Caco-2 (cell line): Measurements from ENCODE around the gene PGS1. TPM values are rescaled to one million over a fixed set of nuclear protein-coding genes. Genes with fewer than 3 reads are reported as not detected.
A peak's percentile ranks its signal among the peaks of the same experiment; 100 is the strongest.

Experiments used
- BruUV-seq: library from RNA; stranded (reverse); fragments of 400-500 nt; replicated peaks from 2 replicates; lab custom pipeline; 2021; lab: Mats Ljungman, UMichigan
- CTCF ChIA-PET: fragments of 300-600 bp; sonication (Branson Sonifier 250); formaldehyde crosslinking; loops from one replicate; lab custom pipeline; 2022; ENCODE audit warnings: antibody characterized with exemption; lab: Charles Lee
- POLR2A ChIA-PET: fragments of 300-600 bp; sonication (Branson Sonifier 250); formaldehyde crosslinking; loops from one replicate; lab custom pipeline; 2022; ENCODE audit warnings: antibody characterized with exemption; lab: Charles Lee
- DNase-seq, 2 experiments: peaks; one replicate each; pipeline versions ENCODE4 v3.0.0 to v3.0.0-alpha.2; 2020 to 2022
- H3K27me3 ChIP-seq: replicated peaks from 2 replicates; pipeline ENCODE4 v1.6.0; 2011; ENCODE audit warnings: low read length; ENCODE audit not compliant: control insufficient read depth, insufficient read depth
- H3K36me3 ChIP-seq: 2 replicates; pipeline ENCODE4 v1.5.1; 2011; ENCODE audit warnings: low read length; ENCODE audit not compliant: control insufficient read depth, insufficient read depth
- H3K4me1 ChIP-seq: fragments of 250-450 bp; sonication (Bioruptor Pico); 2 replicates; pipeline ENCODE4 v1.5.1; 2020; ENCODE audit warnings: mild to moderate bottlenecking
- H3K4me3 ChIP-seq: 2 replicates; pipeline ENCODE4 v1.5.1; 2011; ENCODE audit warnings: low read depth, mild to moderate bottlenecking, control low read depth, low read length
- H3K9me3 ChIP-seq: fragments of 250-450 bp; sonication (Bioruptor Pico); 2 replicates; pipeline ENCODE4 v1.5.1; 2020; ENCODE audit warnings: mild to moderate bottlenecking, moderate library complexity
- H3K27ac Mint-ChIP-seq: one replicate; pipeline ENCODE4 v1.8.0; 2022; ENCODE audit warnings: mixed read lengths; ENCODE audit not compliant: unreplicated experiment
- H3K27me3 Mint-ChIP-seq: one replicate; pipeline ENCODE4 v1.8.0; 2022; ENCODE audit warnings: mixed read lengths; ENCODE audit not compliant: insufficient read depth, unreplicated experiment
- H3K36me3 Mint-ChIP-seq: one replicate; pipeline ENCODE4 v1.8.0; 2022; ENCODE audit warnings: mild to moderate bottlenecking, mixed read lengths; ENCODE audit not compliant: insufficient read depth, unreplicated experiment
- H3K4me1 Mint-ChIP-seq: one replicate; pipeline ENCODE4 v1.8.0; 2022; ENCODE audit warnings: low read depth, mixed read lengths; ENCODE audit not compliant: unreplicated experiment
- H3K4me3 Mint-ChIP-seq: one replicate; pipeline ENCODE4 v1.8.0; 2022; ENCODE audit warnings: mild to moderate bottlenecking, moderate library complexity, mixed read lengths; ENCODE audit not compliant: unreplicated experiment
- H3K9me3 Mint-ChIP-seq: one replicate; pipeline ENCODE4 v1.8.0; 2022; ENCODE audit warnings: mixed read lengths; ENCODE audit not compliant: unreplicated experiment
- intact Hi-C: fragments of 100-400 bp; cut with micrococcal nuclease; formaldehyde crosslinking; loops from one replicate; pipeline ENCODE4 v1.10.0; 2022; ENCODE audit not compliant: unreplicated experiment
- total RNA-seq: library from RNA; stranded (reverse); gene quantifications from 2 replicates; pipeline ENCODE4 v1.2.3, GENCODE V29; 2022
- TF ChIP-seq, protein P1 (sequence below), 2 experiments: fragments of 200-600 bp in 1 of 2; IDR thresholded peaks; 1 replicate in 1 of 2; 2 replicates in 1 of 2; pipeline versions ENCODE4 v1.5.1 to v1.8.0; 2011 to 2022; ENCODE audit warnings: antibody characterized with exemption in 1 of 2, control low read depth in 1 of 2, inconsistent platforms in 1 of 2, low read depth in 1 of 2, low read length in 1 of 2, mild to moderate bottlenecking in 1 of 2, moderate library complexity in 1 of 2; ENCODE audit not compliant: insufficient read depth in 1 of 2, severe bottlenecking in 1 of 2, unreplicated experiment in 1 of 2

Gene PGS1
- total RNA-seq, 1 experiment from 2014 or later: 54.1 TPM

DNA sequence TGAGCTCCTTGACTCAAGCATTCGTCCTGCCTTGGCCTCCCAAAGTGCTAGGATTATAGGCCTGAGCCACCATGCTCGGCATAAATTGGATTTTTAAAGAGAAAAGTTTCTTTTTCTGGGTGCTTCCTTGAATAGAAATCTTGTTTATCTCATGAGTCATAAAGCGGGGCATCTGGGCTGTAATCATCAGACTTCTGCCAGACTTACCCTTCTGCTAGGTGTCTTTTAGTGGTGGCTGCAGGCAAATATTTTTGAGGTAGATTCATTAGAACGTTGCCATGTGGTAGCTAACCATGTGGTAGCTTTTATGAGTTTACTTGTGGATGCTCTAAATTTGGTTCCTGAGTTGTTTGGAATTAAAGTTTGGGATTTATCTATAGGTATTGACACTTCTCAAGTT is 13.4 kb downstream of the PGS1 start:
- H3K36me3 Mint-ChIP-seq: peaks cover 76% of the 10 kb centered on the region
- Histone ChIP-seq H3K4me1 (peaks cover 47% of the 10 kb centered on the region), H3K9me3 (no peaks in the 10 kb centered on the region), H3K27me3 (no peaks in the 10 kb centered on the region), H3K36me3 (peaks cover 4% of the 10 kb centered on the region), H3K4me3 (no peak overlapping the region)
- H3K27ac Mint-ChIP-seq: peak overlapping the region; percentile 24
- intact Hi-C loops: no loop called here
- no peak for DNase-seq
- H3K27me3 Mint-ChIP-seq: no peaks in the 10 kb centered on the region
- H3K9me3 Mint-ChIP-seq: no peaks in the 10 kb centered on the region
- POLR2A ChIA-PET: interaction anchor here (1.2 kb wide), 1 partner anchor 26 kb away, joined by 3 read pairs; no protein-coding TSS in a partner anchor
- CTCF ChIA-PET: interaction anchor here (1.0 to 3.0 kb wide), 3 partner anchors 14 to 31 kb away, joined by 3 to 12 read pairs (median 4); no protein-coding TSS in a partner anchor
- TF ChIP-seq, protein P1, sequence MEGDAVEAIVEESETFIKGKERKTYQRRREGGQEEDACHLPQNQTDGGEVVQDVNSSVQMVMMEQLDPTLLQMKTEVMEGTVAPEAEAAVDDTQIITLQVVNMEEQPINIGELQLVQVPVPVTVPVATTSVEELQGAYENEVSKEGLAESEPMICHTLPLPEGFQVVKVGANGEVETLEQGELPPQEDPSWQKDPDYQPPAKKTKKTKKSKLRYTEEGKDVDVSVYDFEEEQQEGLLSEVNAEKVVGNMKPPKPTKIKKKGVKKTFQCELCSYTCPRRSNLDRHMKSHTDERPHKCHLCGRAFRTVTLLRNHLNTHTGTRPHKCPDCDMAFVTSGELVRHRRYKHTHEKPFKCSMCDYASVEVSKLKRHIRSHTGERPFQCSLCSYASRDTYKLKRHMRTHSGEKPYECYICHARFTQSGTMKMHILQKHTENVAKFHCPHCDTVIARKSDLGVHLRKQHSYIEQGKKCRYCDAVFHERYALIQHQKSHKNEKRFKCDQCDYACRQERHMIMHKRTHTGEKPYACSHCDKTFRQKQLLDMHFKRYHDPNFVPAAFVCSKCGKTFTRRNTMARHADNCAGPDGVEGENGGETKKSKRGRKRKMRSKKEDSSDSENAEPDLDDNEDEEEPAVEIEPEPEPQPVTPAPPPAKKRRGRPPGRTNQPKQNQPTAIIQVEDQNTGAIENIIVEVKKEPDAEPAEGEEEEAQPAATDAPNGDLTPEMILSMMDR (IDR thresholded peaks at IDR 0.05; ENCODE audit: insufficient read depth in 1 of 2, low read depth in 1 of 2, low read length in 1 of 2, severe bottlenecking in 1 of 2, unreplicated experiment in 1 of 2): no peak
- peaks cover 41% of the 10 kb centered on the region for H3K4me1 Mint-ChIP-seq
- peak overlapping the region; percentile 37 for H3K4me3 Mint-ChIP-seq
- BruUV-seq: no TSS peak

DNA sequence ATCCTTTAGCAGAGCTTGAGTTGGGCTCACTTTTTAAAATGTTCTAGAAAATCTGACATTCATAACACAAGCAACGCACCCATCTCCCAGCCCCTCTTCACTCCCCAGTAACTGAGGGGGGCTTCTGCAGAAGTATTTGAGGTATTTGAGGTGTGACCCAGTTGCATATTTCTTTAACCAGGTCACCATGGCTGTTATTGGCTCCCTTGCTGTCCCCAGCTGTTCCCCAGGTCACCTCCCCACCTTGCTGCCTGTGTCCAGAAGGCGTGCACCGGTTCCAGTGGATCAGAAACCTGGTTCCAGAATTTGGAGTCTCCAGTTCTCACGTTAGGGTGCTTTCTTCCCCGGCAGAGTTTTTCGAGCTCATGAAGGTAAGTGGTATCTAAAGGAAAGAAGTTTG is 13.8 kb downstream of the PGS1 start:
- H3K4me1 Mint-ChIP-seq: peaks cover 46% of the 10 kb centered on the region
- H3K4me3 Mint-ChIP-seq: peak overlapping the region; percentile 37
- no TSS peak for BruUV-seq
- POLR2A ChIA-PET: interaction anchor here (1.2 kb wide), 1 partner anchor 27 kb away, joined by 3 read pairs; no protein-coding TSS in a partner anchor
- intact Hi-C loops: no loop called here
- Histone ChIP-seq H3K4me1 (peaks cover 47% of the 10 kb centered on the region), H3K27me3 (no peaks in the 10 kb centered on the region), H3K36me3 (peaks cover 8% of the 10 kb centered on the region), H3K9me3 (no peaks in the 10 kb centered on the region), H3K4me3 (no peak overlapping the region)
- H3K9me3 Mint-ChIP-seq: no peaks in the 10 kb centered on the region
- TF ChIP-seq, protein P1 (IDR thresholded peaks at IDR 0.05; ENCODE audit: insufficient read depth in 1 of 2, low read depth in 1 of 2, low read length in 1 of 2, severe bottlenecking in 1 of 2, unreplicated experiment in 1 of 2): no peak
- peak overlapping the region; percentile 24 for H3K27ac Mint-ChIP-seq
- CTCF ChIA-PET: interaction anchor here (0.6 to 3.0 kb wide), 4 partner anchors 19 to 65 kb away, joined by 4 to 12 read pairs (median 6); no protein-coding TSS in a partner anchor
- H3K27me3 Mint-ChIP-seq: no peaks in the 10 kb centered on the region
- H3K36me3 Mint-ChIP-seq: peaks cover 80% of the 10 kb centered on the region
- peak in 1 of 2 experiments; percentile 30 for DNase-seq

DNA sequence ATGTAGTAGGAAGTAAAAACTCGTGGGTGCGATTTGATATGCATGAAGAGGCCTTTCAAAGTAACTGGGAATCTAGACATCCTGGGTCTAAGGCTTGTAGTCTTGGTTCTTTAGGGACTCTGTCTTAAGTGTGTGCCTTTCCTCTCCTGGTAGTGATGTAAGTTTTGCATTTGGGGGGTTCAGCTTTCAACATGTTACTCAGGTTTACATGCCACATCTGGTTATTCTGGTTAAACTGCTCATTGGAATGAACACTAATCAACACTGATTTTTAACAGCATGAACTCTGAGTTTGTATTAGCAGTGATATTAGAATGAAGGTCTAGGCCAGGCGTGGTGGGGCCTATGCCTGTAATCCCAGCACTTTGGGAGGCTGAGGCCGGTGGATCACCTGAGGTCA is 15.1 kb downstream of the PGS1 start:
- no peaks in the 10 kb centered on the region for H3K9me3 Mint-ChIP-seq
- Histone ChIP-seq H3K4me3 (no peak overlapping the region), H3K9me3 (no peaks in the 10 kb centered on the region), H3K4me1 (peaks cover 47% of the 10 kb centered on the region), H3K27me3 (no peaks in the 10 kb centered on the region), H3K36me3 (peaks cover 8% of the 10 kb centered on the region)
- no TSS peak for BruUV-seq
- no peak for DNase-seq
- ChIA-PET CTCF (interaction anchor here (0.7 to 2.0 kb wide), 2 partner anchors 25 to 33 kb away, joined by 3 to 10 read pairs; no protein-coding TSS in a partner anchor), POLR2A (interaction anchor here (0.6 kb wide), 1 partner anchor 8 kb away, joined by 7 read pairs; no protein-coding TSS in a partner anchor)
- peaks cover 47% of the 10 kb centered on the region for H3K4me1 Mint-ChIP-seq
- H3K27me3 Mint-ChIP-seq: no peaks in the 10 kb centered on the region
- peak overlapping the region; percentile 3 for H3K4me3 Mint-ChIP-seq
- TF ChIP-seq, protein P1 (IDR thresholded peaks at IDR 0.05; ENCODE audit: insufficient read depth in 1 of 2, low read depth in 1 of 2, low read length in 1 of 2, severe bottlenecking in 1 of 2, unreplicated experiment in 1 of 2): no peak
- peaks cover 90% of the 10 kb centered on the region for H3K36me3 Mint-ChIP-seq
- H3K27ac Mint-ChIP-seq: peak overlapping the region; percentile 24
- intact Hi-C loops: no loop called here
